SK-N-MC (cell line): Measurements from ENCODE around the gene OR2A42.
"Not testable (repeated sequence)": the region's sequence is repeated elsewhere in the genome, so short reads cannot be mapped to it uniquely, and the experiment has no call there.

ENCODE experiments used
- DNase-seq: peaks from one replicate; pipeline ENCODE4 v3.0.0-alpha.2; 2011; ENCODE audit warnings: low read depth, low spot score
- H3K27ac ChIP-seq: fragments of 200-600 bp; sonication (generic); 2 replicates; pipeline ENCODE4 v1.5.1; 2016; ENCODE audit warnings: mixed run types
- H3K36me3 ChIP-seq: fragments of 200-600 bp; sonication (generic); 2 replicates; pipeline ENCODE4 v1.6.1; 2017; ENCODE audit warnings: antibody characterized with exemption, low read length, mixed read lengths; ENCODE audit not compliant: insufficient read depth
- H3K4me3 ChIP-seq: fragments of 200-600 bp; sonication (generic); 2 replicates; pipeline ENCODE4 v1.5.1; 2016
- H3K9ac ChIP-seq: fragments of 200-600 bp; sonication (generic); 2 replicates; pipeline ENCODE4 v1.8.0; 2017; ENCODE audit warnings: mixed run types, mixed read lengths; ENCODE audit not compliant: insufficient read length
- H3K9me3 ChIP-seq: fragments of 200-600 bp; sonication (generic); 2 replicates; pipeline ENCODE4 v1.6.1; 2017; ENCODE audit warnings: low read depth, mild to moderate bottlenecking, antibody characterized with exemption, low read length, moderate library complexity, mixed read lengths

The OR2A42 gene

DNA sequence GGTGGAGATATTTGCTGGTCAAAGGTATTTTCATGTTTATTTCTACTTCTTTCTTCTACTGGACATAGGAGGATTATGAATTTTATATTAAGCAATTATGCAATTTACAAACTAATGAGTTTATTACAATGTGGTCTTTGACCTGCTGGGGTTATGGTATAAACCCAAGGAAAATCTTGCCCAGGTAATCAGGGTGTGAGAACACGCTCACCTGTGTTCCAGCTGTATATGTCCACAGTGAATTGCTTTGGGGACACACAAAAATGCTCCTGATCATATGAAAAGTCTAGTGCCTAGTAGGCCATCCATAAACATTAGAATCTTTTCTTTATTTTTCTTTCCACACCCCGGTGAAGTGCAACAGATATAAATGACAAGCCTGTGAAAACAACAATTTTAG, at the start of gene OR2A42:
Gene OR2A42 (minus strand): TSS at position 241 of the 400 bp plus-strand sequence. CDS start 6,762 bp downstream, outside the sequence.
- DNase-seq, H3K4me3 ChIP-seq, H3K9ac ChIP-seq, H3K9me3 ChIP-seq, H3K27ac ChIP-seq, H3K36me3 ChIP-seq: not testable (repeated sequence)

DNA sequence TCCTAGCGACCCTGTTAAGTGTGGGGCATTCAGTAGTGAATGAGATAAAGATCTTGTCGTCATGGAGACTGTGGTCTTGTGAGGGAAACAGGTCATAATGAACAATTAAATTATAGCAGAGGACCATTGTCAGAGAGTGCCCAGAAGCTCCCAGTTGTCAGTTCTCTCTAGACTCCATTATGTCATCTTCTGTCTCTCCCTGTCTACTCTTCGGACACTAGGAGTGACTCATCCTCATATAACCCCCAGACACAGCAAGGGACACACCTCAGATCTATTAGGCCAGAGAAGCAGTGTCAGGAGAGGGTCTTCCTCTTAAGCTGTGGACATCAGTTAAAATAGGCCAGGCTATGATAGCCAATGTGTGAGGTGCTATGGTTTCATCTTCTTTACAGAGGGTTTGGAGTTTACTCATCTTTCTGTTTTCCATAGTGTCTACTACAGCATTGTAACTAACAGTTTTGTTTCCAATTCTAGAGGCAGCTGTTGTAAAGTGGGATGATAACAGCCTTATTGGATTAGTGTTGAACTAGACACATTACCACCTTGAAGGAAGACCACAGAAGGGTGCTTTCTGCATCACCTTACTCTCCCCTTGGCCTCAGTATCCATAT, 47.9 kb upstream of the OR2A42 start:
- H3K4me3 ChIP-seq, H3K9me3 ChIP-seq, H3K27ac ChIP-seq, H3K9ac ChIP-seq, H3K36me3 ChIP-seq, DNase-seq: not testable (repeated sequence)

GRCh38 chr7:144283716-144284115, 44.3 kb upstream of the OR2A42 start:
- DNase-seq, H3K4me3 ChIP-seq, H3K9me3 ChIP-seq, H3K36me3 ChIP-seq, H3K27ac ChIP-seq, H3K9ac ChIP-seq: not testable (repeated sequence)

- H3K36me3 ChIP-seq, DNase-seq, H3K4me3 ChIP-seq, H3K9ac ChIP-seq, H3K9me3 ChIP-seq, H3K27ac ChIP-seq: not testable (repeated sequence)
These were observed 43.1 kb upstream of the OR2A42 start for GRCh38 chr7:144282490-144282889.

GRCh38 chr7:144281981-144282380, 42.6 kb upstream of the OR2A42 start:
- not testable (repeated sequence) for H3K36me3 ChIP-seq, H3K4me3 ChIP-seq, H3K9ac ChIP-seq, H3K9me3 ChIP-seq, H3K27ac ChIP-seq, DNase-seq

DNA sequence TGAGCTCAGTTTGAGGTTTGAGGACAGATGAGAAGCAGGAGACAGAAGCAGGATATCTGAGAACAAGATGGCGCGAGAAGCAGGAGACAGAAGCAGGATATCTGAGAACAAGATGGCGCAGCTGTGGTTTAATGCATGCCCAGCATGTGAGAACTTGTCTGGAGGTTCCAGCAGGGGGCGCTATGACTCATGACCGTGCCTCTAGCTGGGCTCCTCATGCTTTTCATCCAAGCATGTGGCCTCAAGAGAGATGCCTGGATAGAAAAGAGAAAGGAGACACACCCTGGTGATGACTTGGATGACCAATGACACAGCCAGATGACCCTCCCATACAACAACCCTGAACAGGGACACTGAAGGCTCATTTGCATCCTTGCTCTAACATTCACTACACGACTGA, 40.6 kb upstream of the OR2A42 start:
- DNase-seq, H3K9me3 ChIP-seq, H3K9ac ChIP-seq, H3K36me3 ChIP-seq, H3K27ac ChIP-seq, H3K4me3 ChIP-seq: not testable (repeated sequence)

DNA sequence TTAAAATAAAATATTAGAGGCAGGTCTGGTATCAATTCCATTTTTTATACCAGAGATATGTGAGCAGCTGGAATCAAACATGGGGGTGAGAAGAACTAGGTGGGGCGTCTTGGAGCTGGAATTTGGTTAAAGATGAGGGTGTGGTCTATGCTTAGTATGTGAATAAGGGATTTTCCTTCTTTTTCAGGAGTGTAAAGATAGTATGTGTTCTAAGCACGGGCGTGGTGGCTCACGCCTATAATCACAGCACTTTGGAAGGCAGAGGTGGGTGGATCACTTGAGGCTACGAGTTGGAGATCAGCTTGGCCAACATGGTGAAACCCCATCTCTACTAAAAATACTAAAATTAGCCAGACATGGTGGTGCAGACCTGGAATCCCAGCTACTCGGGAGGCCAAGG, 35.9 kb upstream of the OR2A42 start:
- H3K27ac ChIP-seq, H3K4me3 ChIP-seq, DNase-seq, H3K36me3 ChIP-seq, H3K9ac ChIP-seq, H3K9me3 ChIP-seq: not testable (repeated sequence)

DNA sequence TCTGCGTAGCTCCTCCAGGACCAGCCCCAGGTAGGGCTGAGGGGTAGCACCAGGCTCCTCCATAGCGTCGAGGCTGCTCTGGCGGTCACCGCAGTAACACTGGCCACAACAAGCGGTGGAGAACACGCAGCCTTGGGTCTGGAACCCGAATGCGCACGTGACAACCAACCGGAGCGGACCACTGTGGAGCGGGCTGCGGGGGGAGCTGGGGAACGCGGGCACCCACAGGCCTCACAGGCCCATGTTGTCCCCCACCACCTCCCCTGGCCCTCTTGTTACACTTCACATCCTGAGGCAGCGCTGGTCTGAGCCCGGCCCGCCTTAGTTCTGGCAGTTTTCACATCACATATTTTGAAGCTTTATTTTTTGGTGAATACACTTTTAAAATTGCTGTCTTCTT, 29.8 kb upstream of the OR2A42 start, which contains the start of gene CTAGE8:
Gene CTAGE8 (minus strand): TSS at position 101 of the 400 bp plus-strand sequence. CDS start 38 bp downstream, at position 63.
- not testable (repeated sequence) for H3K36me3 ChIP-seq, H3K9ac ChIP-seq, DNase-seq, H3K4me3 ChIP-seq, H3K9me3 ChIP-seq, H3K27ac ChIP-seq

GRCh38 chr7:144264692-144265091, 25.3 kb upstream of the OR2A42 start, which contains the start of gene OR2A7:
OR2A7 (minus strand) TSS chr7:144264792; CDS start chr7:144259628, 5,164 bp downstream.
- not testable (repeated sequence) for H3K9ac ChIP-seq, DNase-seq, H3K4me3 ChIP-seq, H3K36me3 ChIP-seq, H3K9me3 ChIP-seq, H3K27ac ChIP-seq

DNA sequence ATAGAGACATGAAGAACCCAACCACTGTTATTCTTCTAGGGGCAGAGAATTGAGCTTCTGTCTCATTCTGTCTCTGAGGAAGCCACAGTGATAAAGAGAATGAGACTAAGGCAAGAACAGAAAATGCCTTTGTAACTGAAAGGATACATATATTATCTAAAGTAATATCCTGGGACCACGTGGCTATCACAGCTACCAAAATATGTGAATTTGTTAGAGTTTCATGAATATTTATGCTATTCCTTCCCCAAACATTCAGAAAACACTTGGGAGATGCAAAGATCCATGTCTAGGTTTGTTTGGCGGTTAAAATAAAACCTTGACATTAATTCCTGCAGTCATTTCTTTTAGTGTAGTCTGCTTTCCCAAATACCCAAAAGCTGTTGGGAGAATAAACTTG, 22.7 kb upstream of the OR2A42 start:
- not testable (repeated sequence) for H3K36me3 ChIP-seq, H3K4me3 ChIP-seq, H3K9ac ChIP-seq, H3K27ac ChIP-seq, H3K9me3 ChIP-seq, DNase-seq

GRCh38 chr7:144259067-144259466, 19.7 kb upstream of the OR2A42 start:
- not testable (repeated sequence) for H3K27ac ChIP-seq, H3K9me3 ChIP-seq, H3K36me3 ChIP-seq, DNase-seq, H3K9ac ChIP-seq, H3K4me3 ChIP-seq
